Ascending aorta (tissue), 2 donors: ENCODE measurements around the gene SLC23A2. TPM values are rescaled to one million over a fixed set of nuclear protein-coding genes. Genes with fewer than 3 reads are reported as not detected.

Experiments
- DNase-seq, 2 donors: peaks; one replicate each; pipeline ENCODE4 v3.0.0-alpha.2; 2019; ENCODE audit warnings: low spot score in 2 of 2
- H3K27ac ChIP-seq, 2 donors: fragments of 200-600 bp; sonication (generic); one replicate each; pipeline ENCODE4 v1.5.1; 2016 to 2017; ENCODE audit warnings: mild to moderate bottlenecking in 1 of 2
- H3K27me3 ChIP-seq: fragments of 200-600 bp; sonication (generic); one replicate; pipeline ENCODE4 v1.5.1; 2017
- H3K36me3 ChIP-seq, 2 donors: fragments of 200-600 bp; sonication (generic); one replicate each; pipeline ENCODE4 v1.5.1; 2016
- H3K4me1 ChIP-seq, 2 donors: fragments of 200-600 bp; sonication (generic); one replicate each; pipeline ENCODE4 v1.5.1; 2016 to 2017; ENCODE audit warnings: mild to moderate bottlenecking in 1 of 2
- H3K4me3 ChIP-seq, 2 donors: fragments of 200-600 bp; sonication (generic); one replicate each; pipeline ENCODE4 v1.5.1; 2016 to 2017; ENCODE audit warnings: mild to moderate bottlenecking in 1 of 2
- H3K9me3 ChIP-seq, 2 donors: fragments of 200-600 bp; sonication (generic); one replicate each; pipeline ENCODE4 v1.5.1; 2016
- intact Hi-C: fragments of 100-400 bp; cut with DNase I; formaldehyde crosslinking; loops from one replicate; pipeline ENCODE4 v1.15.1; 2023
- total RNA-seq: library from RNA; depleted of rRNA; stranded (reverse); fragments of >200 nt; gene quantifications from one replicate; pipeline ENCODE4 v1.1.0, GENCODE V29; 2016
- TF ChIP-seq, protein P1 (sequence below), 3 experiments: fragments of 200-600 bp in 2 of 3; fragments of 450-650 bp in 1 of 3; sonication (generic) in 2 of 3; IDR thresholded peaks; one replicate each; pipeline ENCODE4 v1.5.1; 2016 to 2019; ENCODE audit warnings: antibody characterized with exemption in 3 of 3, mild to moderate bottlenecking in 1 of 3, moderate library complexity in 1 of 3

The SLC23A2 gene
- total RNA-seq, 1 donor from 2014 or later = 32.8 TPM

DNA sequence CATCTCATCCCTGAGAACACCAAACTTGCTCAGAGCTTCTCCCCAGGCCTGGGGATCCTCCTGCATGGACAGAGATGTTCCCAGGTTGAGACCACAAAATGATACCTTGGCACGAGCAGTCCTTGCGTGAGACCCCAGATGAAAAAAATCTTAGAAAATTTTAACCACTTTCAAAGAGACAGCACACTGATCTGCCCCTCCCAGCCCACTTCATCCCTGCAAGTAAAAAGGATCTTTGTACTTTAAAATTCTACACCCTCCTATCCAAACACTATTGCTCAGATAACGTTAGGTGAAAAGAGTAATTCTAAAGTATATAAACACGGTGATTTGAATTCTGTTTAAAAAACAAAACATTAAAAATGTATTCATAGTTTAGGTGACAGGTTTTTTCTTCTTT lies 98.5 kb downstream of the SLC23A2 start:
- peaks cover 13 to 24% of the 10 kb centered on the region in 2 donors for H3K36me3 ChIP-seq

DNA sequence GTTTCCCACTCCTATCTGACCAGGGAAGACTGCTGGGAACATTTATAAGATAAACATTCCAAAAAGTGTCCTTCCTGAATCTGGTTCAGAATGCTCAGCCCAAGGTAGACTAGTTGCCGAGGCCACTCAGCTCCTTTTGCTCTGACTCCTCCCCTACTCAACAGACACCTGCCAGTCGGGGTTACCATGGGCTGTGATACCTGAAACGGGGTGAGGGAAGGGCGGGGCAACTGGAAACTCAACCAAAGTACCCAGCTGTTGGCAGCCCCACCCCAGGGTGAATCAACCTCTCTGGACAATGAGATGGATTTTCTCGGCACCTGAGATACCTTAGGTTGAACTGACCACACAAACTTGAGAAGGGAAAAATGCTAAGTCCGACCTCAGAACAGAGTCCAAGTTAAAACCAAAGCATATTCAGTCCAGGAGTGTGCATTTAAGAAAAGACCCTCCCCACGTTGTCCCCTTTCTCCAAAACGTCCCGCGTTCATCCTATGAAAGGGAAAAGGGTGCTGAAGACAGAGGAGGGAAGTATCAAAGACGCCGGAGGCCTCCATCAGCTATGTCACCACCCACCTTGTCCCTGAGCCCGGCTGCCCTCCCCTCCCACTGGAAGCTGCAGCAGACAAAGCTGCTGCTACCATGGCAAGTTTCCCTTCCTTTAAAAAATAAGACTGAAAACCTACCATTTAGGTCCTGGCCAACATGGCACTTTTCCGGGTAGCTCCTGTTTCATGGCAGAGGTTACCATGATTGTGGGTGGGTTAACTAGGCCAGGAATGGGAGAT lies 100.1 kb downstream of the SLC23A2 start:
- Histone ChIP-seq H3K4me3 (no peak overlapping the region), H3K9me3 (no peaks in the 10 kb centered on the region), H3K27ac (no peak overlapping the region), H3K27me3 (no peaks in the 10 kb centered on the region), H3K36me3 (peaks cover 17 to 26% of the 10 kb centered on the region in 2 donors), H3K4me1 (peaks cover 3 to 4% of the 10 kb centered on the region in 2 donors)
- intact Hi-C loops = no loop called here
- DNase-seq = no peak
- TF ChIP-seq, protein P1, sequence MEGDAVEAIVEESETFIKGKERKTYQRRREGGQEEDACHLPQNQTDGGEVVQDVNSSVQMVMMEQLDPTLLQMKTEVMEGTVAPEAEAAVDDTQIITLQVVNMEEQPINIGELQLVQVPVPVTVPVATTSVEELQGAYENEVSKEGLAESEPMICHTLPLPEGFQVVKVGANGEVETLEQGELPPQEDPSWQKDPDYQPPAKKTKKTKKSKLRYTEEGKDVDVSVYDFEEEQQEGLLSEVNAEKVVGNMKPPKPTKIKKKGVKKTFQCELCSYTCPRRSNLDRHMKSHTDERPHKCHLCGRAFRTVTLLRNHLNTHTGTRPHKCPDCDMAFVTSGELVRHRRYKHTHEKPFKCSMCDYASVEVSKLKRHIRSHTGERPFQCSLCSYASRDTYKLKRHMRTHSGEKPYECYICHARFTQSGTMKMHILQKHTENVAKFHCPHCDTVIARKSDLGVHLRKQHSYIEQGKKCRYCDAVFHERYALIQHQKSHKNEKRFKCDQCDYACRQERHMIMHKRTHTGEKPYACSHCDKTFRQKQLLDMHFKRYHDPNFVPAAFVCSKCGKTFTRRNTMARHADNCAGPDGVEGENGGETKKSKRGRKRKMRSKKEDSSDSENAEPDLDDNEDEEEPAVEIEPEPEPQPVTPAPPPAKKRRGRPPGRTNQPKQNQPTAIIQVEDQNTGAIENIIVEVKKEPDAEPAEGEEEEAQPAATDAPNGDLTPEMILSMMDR (IDR thresholded peaks at IDR 0.05) = no peak

More for the DNA sequence above, 98.5 kb downstream of the SLC23A2 start:
- Histone ChIP-seq H3K4me1 (peaks cover 3 to 4% of the 10 kb centered on the region in 2 donors), H3K9me3 (no peaks in the 10 kb centered on the region), H3K4me3 (no peak overlapping the region), H3K27ac (no peak overlapping the region), H3K27me3 (no peaks in the 10 kb centered on the region)
- DNase-seq = no peak
- TF ChIP-seq, protein P1 (IDR thresholded peaks at IDR 0.05) = no peak
- intact Hi-C loops = no loop called here

DNA sequence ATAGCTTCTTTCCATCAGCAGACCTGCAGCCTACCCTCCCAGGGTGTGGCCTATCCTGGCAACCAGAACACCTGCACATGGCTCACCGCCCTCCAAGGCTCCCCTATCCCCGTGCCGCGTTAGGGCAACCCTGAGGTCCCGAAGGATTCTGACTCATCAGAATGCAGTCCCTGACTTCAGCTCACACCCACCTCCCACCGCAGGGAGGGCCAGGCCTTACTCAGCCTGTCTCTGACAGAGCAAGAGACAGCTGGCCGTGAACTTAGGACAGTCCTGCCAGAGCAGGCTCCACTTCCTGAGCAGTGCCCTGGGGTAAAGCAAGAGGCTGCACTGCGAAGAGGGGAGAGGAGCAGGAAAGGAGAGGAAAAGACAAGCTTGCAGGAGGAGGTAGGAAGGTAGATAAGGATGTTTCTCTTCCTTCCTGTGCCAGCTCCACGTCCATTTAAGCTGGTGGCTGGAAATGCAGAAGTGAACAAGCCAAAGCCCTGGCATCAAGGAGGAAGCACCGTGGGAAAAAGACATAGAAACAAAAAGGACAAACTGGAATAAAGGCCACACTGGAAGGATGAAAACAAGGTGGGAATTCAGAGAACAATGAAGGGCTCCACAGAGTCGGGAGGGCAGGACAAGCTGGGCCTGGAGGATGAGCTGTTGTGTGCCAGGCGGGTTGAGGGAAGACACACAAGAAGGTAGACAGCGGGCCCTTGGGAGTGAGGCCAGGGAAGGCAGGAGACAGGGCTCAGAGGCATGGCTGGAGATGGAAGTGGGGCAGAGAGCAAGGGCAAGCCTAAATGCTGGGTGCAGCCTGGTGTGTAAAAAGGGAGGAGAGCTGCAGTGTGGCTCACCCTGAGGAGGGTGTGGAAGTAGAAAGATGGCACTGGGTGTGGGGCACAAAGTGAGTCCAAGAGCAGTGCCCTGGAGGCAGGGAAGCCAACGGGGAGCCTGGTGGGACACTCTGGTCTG lies 102.7 kb downstream of the SLC23A2 start:
- H3K27me3 ChIP-seq = no peaks in the 10 kb centered on the region
- peak in 1 of 2 donors; percentile 70 for DNase-seq
- no peak overlapping the region for H3K4me3 ChIP-seq
- H3K36me3 ChIP-seq = peaks cover 17 to 38% of the 10 kb centered on the region in 2 donors
- H3K27ac ChIP-seq = no peak overlapping the region
- intact Hi-C loops = no loop called here
- H3K4me1 ChIP-seq = peaks cover 0 to 4% of the 10 kb centered on the region in 2 donors
- TF ChIP-seq, protein P1 (IDR thresholded peaks at IDR 0.05) = no peak
- no peaks in the 10 kb centered on the region for H3K9me3 ChIP-seq

DNA sequence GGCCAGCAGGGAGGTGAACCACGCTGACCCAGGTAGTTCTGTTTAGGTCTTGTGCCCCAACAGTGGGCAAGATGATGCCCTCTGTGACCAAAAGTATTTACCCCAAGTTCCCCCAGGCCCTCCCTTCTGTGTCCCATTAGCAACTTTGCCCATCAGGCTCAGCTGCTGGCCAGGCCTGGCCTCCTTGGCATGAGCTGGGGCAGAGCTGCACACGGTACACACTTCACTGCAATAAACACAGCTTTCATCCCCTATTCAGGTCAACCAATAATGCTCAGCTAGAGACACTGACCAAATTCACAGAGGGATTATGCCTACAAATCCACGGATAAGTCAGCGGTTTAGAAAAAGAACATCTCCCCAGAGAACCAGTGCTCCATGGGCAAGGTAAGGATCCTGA lies 103.7 kb downstream of the SLC23A2 start:
- no peaks in the 10 kb centered on the region for H3K27me3 ChIP-seq
- DNase-seq = no peak
- no peak overlapping the region for H3K27ac ChIP-seq
- peaks cover 0 to 4% of the 10 kb centered on the region in 2 donors for H3K4me1 ChIP-seq
- H3K36me3 ChIP-seq = peaks cover 17 to 39% of the 10 kb centered on the region in 2 donors
- intact Hi-C loops = no loop called here
- H3K9me3 ChIP-seq = no peaks in the 10 kb centered on the region
- no peak overlapping the region for H3K4me3 ChIP-seq
- TF ChIP-seq, protein P1 (IDR thresholded peaks at IDR 0.05) = no peak

DNA sequence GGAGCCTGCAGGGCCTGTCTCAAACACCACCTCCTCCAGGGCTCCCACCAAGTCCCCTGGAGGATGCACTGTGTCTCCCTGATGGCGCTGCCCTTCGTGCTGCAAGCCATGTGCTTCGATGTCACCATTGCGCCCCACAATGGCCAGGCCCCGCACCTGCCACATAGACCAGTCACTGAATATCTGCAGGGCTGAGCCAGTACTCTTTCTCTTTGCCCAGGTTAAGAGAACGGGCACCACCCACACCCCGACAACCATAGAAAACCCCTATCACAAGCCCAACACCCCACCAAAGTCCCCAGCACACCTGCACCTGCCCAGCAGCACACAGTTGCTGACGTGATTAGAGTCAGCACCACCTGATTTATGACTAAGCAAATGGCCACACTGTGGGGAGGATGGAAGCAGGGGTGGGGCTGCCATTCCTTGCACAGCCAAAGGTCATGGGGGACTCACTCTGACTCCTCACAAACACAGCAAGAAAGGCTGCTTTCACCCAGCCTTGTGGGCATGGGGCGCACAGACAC lies 104.3 kb downstream of the SLC23A2 start:
- H3K36me3 ChIP-seq = peaks cover 17 to 34% of the 10 kb centered on the region in 2 donors
- no peaks in the 10 kb centered on the region for H3K27me3 ChIP-seq
- no peaks in the 10 kb centered on the region for H3K9me3 ChIP-seq
- TF ChIP-seq, protein P1 (IDR thresholded peaks at IDR 0.05) = no peak
- no peak overlapping the region for H3K4me3 ChIP-seq
- no peak overlapping the region for H3K27ac ChIP-seq
- peaks cover 0 to 4% of the 10 kb centered on the region in 2 donors for H3K4me1 ChIP-seq
- no peak for DNase-seq
- intact Hi-C loops = no loop called here
